Common myeloid progenitor, CD34-positive (primary cell): ENCODE measurements around the gene HDAC9.

Experiments
- CTCF ChIA-PET: fragments of 350-600 bp; sonication (Branson Sonifier 250); formaldehyde crosslinking; loops from one replicate; lab custom pipeline; 2021; ENCODE audit warnings: antibody characterized with exemption; lab: Charles Lee
- POLR2A ChIA-PET: fragments of 350-600 bp; sonication (Branson Sonifier 250); formaldehyde crosslinking; loops from one replicate; lab custom pipeline; 2021; ENCODE audit warnings: antibody characterized with exemption; lab: Charles Lee
- DNase-seq, 3 donors: peaks; one replicate each; pipeline versions ENCODE4 v3.0.0 to v3.0.0-alpha.2; 2013
- H3K27ac ChIP-seq, 2 experiments: 1 replicate in 1 of 2; 2 replicates in 1 of 2; pipeline ENCODE4 v1.7.0; 2013; ENCODE audit warnings: inconsistent platforms in 2 of 2, low read length in 2 of 2, mild to moderate bottlenecking in 2 of 2, low read depth in 1 of 2, moderate library complexity in 1 of 2; ENCODE audit not compliant: severe bottlenecking in 2 of 2, insufficient read depth in 1 of 2, poor library complexity in 1 of 2
- H3K27me3 ChIP-seq, 5 experiments: replicated peaks in 2 of 5; 1 replicate in 3 of 5; 2 replicates in 2 of 5; pipeline versions ENCODE4 v1.6.1 to v1.7.0; 2013; ENCODE audit warnings: low read length in 4 of 5, mild to moderate bottlenecking in 2 of 5, moderate library complexity in 2 of 5, inconsistent platforms in 1 of 5; ENCODE audit not compliant: insufficient read depth in 5 of 5, control insufficient read depth in 4 of 5
- H3K36me3 ChIP-seq, 4 experiments: 1 replicate in 2 of 4; 2 replicates in 2 of 4; pipeline versions ENCODE4 v1.6.1 to v1.7.0; 2013; ENCODE audit warnings: low read length in 3 of 4, control low read depth in 1 of 4, mild to moderate bottlenecking in 1 of 4; ENCODE audit not compliant: control insufficient read depth in 4 of 4, insufficient read depth in 4 of 4
- H3K4me1 ChIP-seq, 4 experiments: 1 replicate in 3 of 4; 2 replicates in 1 of 4; pipeline versions ENCODE4 v1.6.1 to v1.7.1; 2013; ENCODE audit warnings: low read length in 3 of 4, mild to moderate bottlenecking in 3 of 4, control low read depth in 1 of 4, inconsistent platforms in 1 of 4, moderate library complexity in 1 of 4; ENCODE audit not compliant: control insufficient read depth in 4 of 4, insufficient read depth in 4 of 4; ENCODE audit errors: control extremely low read depth in 1 of 4
- H3K4me3 ChIP-seq, 7 experiments: 1 replicate in 4 of 7; 2 replicates in 3 of 7; pipeline versions ENCODE4 v1.5.1 to v1.7.0; 2013; ENCODE audit warnings: mild to moderate bottlenecking in 7 of 7, low read length in 6 of 7, moderate library complexity in 6 of 7, inconsistent platforms in 2 of 7, low read depth in 2 of 7, control low read depth in 1 of 7; ENCODE audit not compliant: insufficient read depth in 4 of 7, control insufficient read depth in 1 of 7; ENCODE audit errors: extremely low read depth in 1 of 7
- H3K9me3 ChIP-seq, 5 experiments: 1 replicate in 4 of 5; 2 replicates in 1 of 5; pipeline versions ENCODE4 v1.6.1 to v1.7.1; 2013; ENCODE audit warnings: low read length in 4 of 5, mild to moderate bottlenecking in 2 of 5, inconsistent platforms in 1 of 5, low read depth in 1 of 5, moderate library complexity in 1 of 5; ENCODE audit not compliant: control insufficient read depth in 4 of 5, insufficient read depth in 2 of 5; ENCODE audit errors: control extremely low read depth in 1 of 5
- WGBS: methylation state at CpG from one replicate; pipeline ENCODE4 v1.1.5; 2013; ENCODE audit not compliant: insufficient coverage; 5-methylcytosine and 5-hydroxymethylcytosine counted together

The HDAC9 gene

GRCh38 chr7:18574235-18574540 lies 78.6 kb downstream of the HDAC9 start:
- Histone ChIP-seq H3K4me1 (peaks cover 0 to 4% (median 0%) of the 10 kb centered on the region in 4 experiments), H3K4me3 (no peak overlapping the region), H3K9me3 (no peaks in the 10 kb centered on the region), H3K27ac (no peak overlapping the region), H3K27me3 (no peaks in the 10 kb centered on the region), H3K36me3 (no peaks in the 10 kb centered on the region)
- WGBS, result 97% methylated on average over 3 of the region's 7 CpGs
- CTCF ChIA-PET, result interaction anchor here (0.8 to 10.8 kb wide), 4 partner anchors 17 to 223 kb away, joined by 3 to 100 read pairs (median 4); no protein-coding TSS in a partner anchor
- DNase-seq, result no peak
- POLR2A ChIA-PET, result no interaction called here

GRCh38 chr7:18574676-18575075 lies 79.1 kb downstream of the HDAC9 start:
- Histone ChIP-seq H3K9me3 (no peaks in the 10 kb centered on the region), H3K27me3 (no peaks in the 10 kb centered on the region), H3K27ac (no peak overlapping the region), H3K4me1 (peaks cover 0 to 4% (median 0%) of the 10 kb centered on the region in 4 experiments), H3K36me3 (no peaks in the 10 kb centered on the region), H3K4me3 (no peak overlapping the region)
- ChIA-PET CTCF (interaction anchor here (1.3 to 10.8 kb wide), 3 partner anchors 14 to 224 kb away, joined by 3 to 100 read pairs (median 3); no protein-coding TSS in a partner anchor), POLR2A (no interaction called here)
- DNase-seq, result no peak
- WGBS, result 90% methylated on average over 14 of the region's 14 CpGs

GRCh38 chr7:18575622-18576572 lies 80.3 kb downstream of the HDAC9 start:
- no peak for DNase-seq
- H3K4me1 ChIP-seq, result peaks cover 0 to 4% (median 0%) of the 10 kb centered on the region in 4 experiments
- ChIA-PET CTCF (interaction anchor here (1.3 to 10.8 kb wide), 2 partner anchors 13 to 225 kb away, joined by 3 to 100 read pairs; no protein-coding TSS in a partner anchor), POLR2A (no interaction called here)
- WGBS, result 90% methylated on average over 4 of the region's 6 CpGs
- H3K4me3 ChIP-seq, result no peak overlapping the region
- H3K27ac ChIP-seq, result no peak overlapping the region
- H3K36me3 ChIP-seq, result no peaks in the 10 kb centered on the region
- no peaks in the 10 kb centered on the region for H3K27me3 ChIP-seq
- no peaks in the 10 kb centered on the region for H3K9me3 ChIP-seq

GRCh38 chr7:18577096-18577771 lies 81.7 kb downstream of the HDAC9 start:
- H3K4me3 ChIP-seq, result no peak overlapping the region
- ChIA-PET CTCF (no interaction called here), POLR2A (no interaction called here)
- H3K27ac ChIP-seq, result no peak overlapping the region
- no peaks in the 10 kb centered on the region for H3K27me3 ChIP-seq
- no peaks in the 10 kb centered on the region for H3K9me3 ChIP-seq
- 60% methylated on average over 1 of the region's 2 CpGs for WGBS
- H3K36me3 ChIP-seq, result no peaks in the 10 kb centered on the region
- H3K4me1 ChIP-seq, result peaks cover 0 to 4% (median 0%) of the 10 kb centered on the region in 4 experiments
- DNase-seq, result no peak

- WGBS, result 95% methylated on average over 3 of the region's 4 CpGs
- H3K9me3 ChIP-seq, result no peaks in the 10 kb centered on the region
- CTCF ChIA-PET, result interaction anchor here (1.3 kb wide), 1 partner anchor 227 kb away, joined by 4 read pairs; no protein-coding TSS in a partner anchor
These were observed 84.1 kb downstream of the HDAC9 start for GRCh38 chr7:18579698-18580097.

GRCh38 chr7:18580950-18581349 lies 85.4 kb downstream of the HDAC9 start:
- POLR2A ChIA-PET, result no interaction called here
- Histone ChIP-seq H3K36me3 (no peaks in the 10 kb centered on the region), H3K4me1 (peaks cover 0 to 4% (median 0%) of the 10 kb centered on the region in 4 experiments), H3K27ac (no peak overlapping the region), H3K9me3 (no peaks in the 10 kb centered on the region), H3K27me3 (no peaks in the 10 kb centered on the region), H3K4me3 (no peak overlapping the region)
- no CpG with 5 or more reads among the region's 1 CpG for WGBS
- no peak for DNase-seq
- CTCF ChIA-PET, result interaction anchor here (1.3 kb wide), 1 partner anchor 228 kb away, joined by 4 read pairs; no protein-coding TSS in a partner anchor

More at GRCh38 chr7:18579698-18580097, 84.1 kb downstream of the HDAC9 start:
- Histone ChIP-seq H3K27ac (no peak overlapping the region), H3K4me1 (peaks cover 0 to 4% (median 0%) of the 10 kb centered on the region in 4 experiments), H3K4me3 (no peak overlapping the region), H3K27me3 (no peaks in the 10 kb centered on the region), H3K36me3 (no peaks in the 10 kb centered on the region)
- no peak for DNase-seq
- POLR2A ChIA-PET, result no interaction called here
